ENCODE data around the gene ZNF23.

The ZNF23 gene

GRCh38 chr16:71467810-71468209 lies 5.8 kb upstream of the ZNF23 start:
- DNase-seq = peak; percentile 5

- DNase-seq = no peak
Measured at GRCh38 chr16:71464231-71464630, 2.2 kb upstream of the ZNF23 start.

- DNase-seq = no peak
Measured at GRCh38 chr16:71460941-71461340, 1.1 kb downstream of the ZNF23 start.

GRCh38 chr16:71460236-71460635 lies 1.8 kb downstream of the ZNF23 start:
- no peak for DNase-seq

GRCh38 chr16:71459510-71459909 lies 2.5 kb downstream of the ZNF23 start:
- no peak for DNase-seq

GRCh38 chr16:71456801-71457200 lies 5.2 kb downstream of the ZNF23 start:
- no peak for DNase-seq

GRCh38 chr16:71453036-71453435 lies 9.0 kb downstream of the ZNF23 start:
- no peak for DNase-seq

GRCh38 chr16:71449020-71449419 lies 13.0 kb downstream of the ZNF23 start:
- DNase-seq = no peak

GRCh38 chr16:71448274-71448866 lies 13.7 kb downstream of the ZNF23 start:
- DNase-seq = no peak

- no peak for DNase-seq
Measured at GRCh38 chr16:71443714-71444113, 18.3 kb downstream of the ZNF23 start.

GRCh38 chr16:71442051-71442440 lies 20.0 kb downstream of the ZNF23 start, which contains the start of gene TLE7:
Gene TLE7 (minus strand): TSS chr16:71442054. CDS start chr16:71433324, 8,730 bp downstream.
- DNase-seq = no peak

GRCh38 chr16:71441348-71442050 lies 20.5 kb downstream of the ZNF23 start:
- peak; percentile 11 for DNase-seq

- no peak for DNase-seq
Measured at GRCh38 chr16:71440669-71441347, 21.2 kb downstream of the ZNF23 start.

GRCh38 chr16:71439523-71439922 lies 22.5 kb downstream of the ZNF23 start:
- no peak for DNase-seq

GRCh38 chr16:71436473-71436872 lies 25.6 kb downstream of the ZNF23 start:
- DNase-seq = no peak

GRCh38 chr16:71432906-71433305 lies 29.1 kb downstream of the ZNF23 start:
- no peak for DNase-seq

- DNase-seq = no peak
Measured at GRCh38 chr16:71431991-71432390, 30.1 kb downstream of the ZNF23 start.

- DNase-seq = no peak
Measured at GRCh38 chr16:71431176-71431575, 30.9 kb downstream of the ZNF23 start.

- no peak for DNase-seq
Measured at GRCh38 chr16:71430744-71431143, 31.3 kb downstream of the ZNF23 start.

GRCh38 chr16:71429581-71429980 lies 32.5 kb downstream of the ZNF23 start:
- DNase-seq = no peak

- DNase-seq = no peak
Measured at GRCh38 chr16:71428883-71429282, 33.2 kb downstream of the ZNF23 start.

- DNase-seq = no peak
Measured at GRCh38 chr16:71428385-71428784, 33.7 kb downstream of the ZNF23 start.

GRCh38 chr16:71426880-71427615 lies 35.0 kb downstream of the ZNF23 start:
- no peak for DNase-seq

Data from activated CD4-positive, alpha-beta T cell treated with anti-CD3 and anti-CD28 coated beads, Interleukin-10, Interleukin-2, amounts not matched to agents 100 ng/mL and 50 ng/mL, durations not matched to agents 16 hours and 8 hours (primary cell).